ENCODE data around the gene SAV1. TPM values are rescaled to one million over a fixed set of nuclear protein-coding genes. Genes with fewer than 3 reads are reported as not detected.

SAV1 gene
- total and polyA plus RNA-seq, 2 donors (not counting 1 experiment from before 2014, with no cell fraction given), result 22.4 to 36.1 TPM

- H3K79me2 ChIP-seq (ENCODE audit: control insufficient read depth, insufficient read depth, low read length), result no peaks in the 10 kb centered on the region
- no peaks in the 10 kb centered on the region for H4K20me1 ChIP-seq (ENCODE audit: control insufficient read depth, insufficient read depth, low read length, poor library complexity, severe bottlenecking)
- no peak overlapping the region for H2AFZ ChIP-seq (ENCODE audit: insufficient read depth, low read depth, low read length, poor library complexity, severe bottlenecking)
- H3K4me1 ChIP-seq (ENCODE audit: control insufficient read depth in 2 of 2, insufficient read depth in 2 of 2, low read length in 2 of 2), result no peaks in the 10 kb centered on the region
- Mint-ChIP-seq H3K27me3 (no peaks in the 10 kb centered on the region), H3K27ac (no peak overlapping the region), H3K9me3 (ENCODE audit: insufficient read depth) (no peaks in the 10 kb centered on the region), H3K4me1 (peaks cover 5% of the 10 kb centered on the region), H3K4me3 (no peak overlapping the region)
- no peak overlapping the region for H3K9ac ChIP-seq (ENCODE audit: low read length)
- no peak overlapping the region for H3K4me2 ChIP-seq (replicated peaks; ENCODE audit: low read depth, low read length, poor library complexity, severe bottlenecking)
- H3K4me3 ChIP-seq (ENCODE audit: control extremely low read depth in 1 of 5, extremely low read depth in 1 of 5, insufficient read depth in 1 of 5, low read depth in 2 of 5, low read length in 4 of 5), result no peak overlapping the region
- ATAC-seq (ENCODE audit: low read depth), result no peak
- POLR2A ChIA-PET, result no interaction called here
- no CpG with 5 or more reads among the region's 1 CpG for WGBS (ENCODE audit: insufficient coverage)
- no peak for DNase-seq
- CTCF ChIA-PET, result no interaction called here
- TF ChIP-seq EZH2 (IDR thresholded peaks at IDR 0.05; ENCODE audit: borderline replicate concordance, insufficient read depth, low read depth, low read length, poor library complexity, severe bottlenecking) (no peak), CTCF (IDR thresholded peaks at IDR 0.05) (no peak)
- H3K9me3 ChIP-seq (ENCODE audit: control extremely low read depth in 1 of 3, control insufficient read depth in 2 of 3, insufficient read depth in 1 of 3, low read length in 2 of 3), result no peaks in the 10 kb centered on the region
- no peak overlapping the region for H3K27ac ChIP-seq (ENCODE audit: low read length in 2 of 2)
- peaks cover 3 to 4% of the 10 kb centered on the region in 2 experiments for H3K36me3 ChIP-seq (replicated peaks in 1 of 2; ENCODE audit: control extremely low read depth in 1 of 2, control insufficient read depth in 1 of 2, extremely low read depth in 1 of 2, insufficient read depth in 2 of 2, low read length in 1 of 2)
- intact Hi-C loops (cut with micrococcal nuclease), result no loop called here
- no peaks in the 10 kb centered on the region for H3K27me3 ChIP-seq (replicated peaks in 1 of 4; ENCODE audit: control extremely low read depth in 1 of 4, control insufficient read depth in 3 of 4, insufficient read depth in 4 of 4, low read length in 3 of 4)
Observed at GRCh38 chr14:50624447-50624846, 43.7 kb downstream of the SAV1 start.

GRCh38 chr14:50622978-50623377 is 45.1 kb downstream of the SAV1 start:
- Histone ChIP-seq H3K27ac (ENCODE audit: low read length in 2 of 2) (no peak overlapping the region), H3K4me1 (ENCODE audit: control insufficient read depth in 2 of 2, insufficient read depth in 2 of 2, low read length in 2 of 2) (no peaks in the 10 kb centered on the region), H3K9ac (ENCODE audit: low read length) (no peak overlapping the region), H3K9me3 (ENCODE audit: control extremely low read depth in 1 of 3, control insufficient read depth in 2 of 3, insufficient read depth in 1 of 3, low read length in 2 of 3) (no peaks in the 10 kb centered on the region), H3K4me2 (replicated peaks; ENCODE audit: low read depth, low read length, poor library complexity, severe bottlenecking) (no peak overlapping the region), H3K79me2 (ENCODE audit: control insufficient read depth, insufficient read depth, low read length) (no peaks in the 10 kb centered on the region), H3K36me3 (replicated peaks in 1 of 2; ENCODE audit: control extremely low read depth in 1 of 2, control insufficient read depth in 1 of 2, extremely low read depth in 1 of 2, insufficient read depth in 2 of 2, low read length in 1 of 2) (peaks cover under 1 to 3% of the 10 kb centered on the region in 2 experiments), H2AFZ (ENCODE audit: insufficient read depth, low read depth, low read length, poor library complexity, severe bottlenecking) (no peak overlapping the region), H4K20me1 (ENCODE audit: control insufficient read depth, insufficient read depth, low read length, poor library complexity, severe bottlenecking) (no peaks in the 10 kb centered on the region), H3K27me3 (replicated peaks in 1 of 4; ENCODE audit: control extremely low read depth in 1 of 4, control insufficient read depth in 3 of 4, insufficient read depth in 4 of 4, low read length in 3 of 4) (no peaks in the 10 kb centered on the region), H3K4me3 (ENCODE audit: control extremely low read depth in 1 of 5, extremely low read depth in 1 of 5, insufficient read depth in 1 of 5, low read depth in 2 of 5, low read length in 4 of 5) (no peak overlapping the region)
- Mint-ChIP-seq H3K4me1 (peaks cover 5% of the 10 kb centered on the region), H3K27ac (no peak overlapping the region), H3K27me3 (no peaks in the 10 kb centered on the region), H3K4me3 (no peak overlapping the region), H3K9me3 (ENCODE audit: insufficient read depth) (no peaks in the 10 kb centered on the region)
- intact Hi-C loops (cut with micrococcal nuclease), result no loop called here
- no peak for ATAC-seq (ENCODE audit: low read depth)
- CTCF ChIA-PET, result no interaction called here
- DNase-seq, result no peak
- TF ChIP-seq EZH2 (IDR thresholded peaks at IDR 0.05; ENCODE audit: borderline replicate concordance, insufficient read depth, low read depth, low read length, poor library complexity, severe bottlenecking), result no peak
- TF ChIP-seq CTCF (IDR thresholded peaks at IDR 0.05), result no peak
- POLR2A ChIA-PET, result no interaction called here
- no CpG with 5 or more reads among the region's 1 CpG for WGBS (ENCODE audit: insufficient coverage)
